ENCODE results near the gene ATF6. TPM values are rescaled to one million over a fixed set of nuclear protein-coding genes. Genes with fewer than 3 reads are reported as not detected.

ATF6 gene
- total and polyA plus RNA-seq, 9 of the 15 experiments (the other 6 are each of a cell fraction or from before 2014, with no cell fraction given) = 11.7 to 32.4 (median 20.4) TPM

DNA sequence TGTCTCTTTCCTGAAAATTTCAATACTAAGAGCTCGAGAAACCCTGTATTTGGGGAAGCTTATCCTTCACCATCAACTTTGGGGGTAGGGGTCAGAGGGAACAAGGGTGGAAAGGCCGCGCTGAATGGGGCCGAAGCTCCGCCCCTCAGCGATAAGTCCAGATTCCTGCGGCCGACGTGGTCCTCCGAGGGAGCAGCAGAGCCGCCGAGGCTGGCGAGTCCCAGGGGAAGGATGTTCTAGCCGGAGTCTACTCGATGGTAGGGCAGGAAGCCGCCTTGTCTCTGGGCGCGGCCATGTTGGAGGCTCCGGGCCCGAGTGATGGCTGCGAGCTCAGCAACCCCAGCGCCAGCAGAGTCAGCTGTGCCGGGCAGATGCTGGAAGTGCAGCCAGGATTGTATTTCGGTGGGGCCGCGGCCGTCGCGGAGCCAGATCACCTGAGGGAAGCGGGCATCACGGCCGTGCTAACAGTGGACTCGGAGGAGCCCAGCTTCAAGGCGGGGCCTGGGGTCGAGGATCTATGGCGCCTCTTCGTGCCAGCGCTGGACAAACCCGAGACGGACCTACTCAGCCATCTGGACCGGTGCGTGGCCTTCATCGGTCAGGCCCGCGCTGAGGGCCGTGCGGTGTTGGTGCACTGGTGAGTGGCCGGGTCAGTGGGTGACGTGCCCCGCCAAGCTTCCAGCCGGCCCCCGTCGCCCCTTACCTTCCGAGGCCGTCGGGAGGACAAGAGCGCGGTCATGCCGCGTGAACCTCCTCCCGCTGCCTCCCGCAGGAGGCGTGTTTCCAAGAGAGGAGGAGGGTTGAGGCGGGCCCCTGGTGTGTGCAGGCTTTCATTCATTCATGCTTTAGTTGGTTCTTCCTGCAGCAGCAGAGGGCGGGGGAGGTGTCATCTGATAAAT, 16.4 kb upstream of the ATF6 start, which contains the start of gene DUSP12 (continued):
- TF ChIP-seq, protein P1, sequence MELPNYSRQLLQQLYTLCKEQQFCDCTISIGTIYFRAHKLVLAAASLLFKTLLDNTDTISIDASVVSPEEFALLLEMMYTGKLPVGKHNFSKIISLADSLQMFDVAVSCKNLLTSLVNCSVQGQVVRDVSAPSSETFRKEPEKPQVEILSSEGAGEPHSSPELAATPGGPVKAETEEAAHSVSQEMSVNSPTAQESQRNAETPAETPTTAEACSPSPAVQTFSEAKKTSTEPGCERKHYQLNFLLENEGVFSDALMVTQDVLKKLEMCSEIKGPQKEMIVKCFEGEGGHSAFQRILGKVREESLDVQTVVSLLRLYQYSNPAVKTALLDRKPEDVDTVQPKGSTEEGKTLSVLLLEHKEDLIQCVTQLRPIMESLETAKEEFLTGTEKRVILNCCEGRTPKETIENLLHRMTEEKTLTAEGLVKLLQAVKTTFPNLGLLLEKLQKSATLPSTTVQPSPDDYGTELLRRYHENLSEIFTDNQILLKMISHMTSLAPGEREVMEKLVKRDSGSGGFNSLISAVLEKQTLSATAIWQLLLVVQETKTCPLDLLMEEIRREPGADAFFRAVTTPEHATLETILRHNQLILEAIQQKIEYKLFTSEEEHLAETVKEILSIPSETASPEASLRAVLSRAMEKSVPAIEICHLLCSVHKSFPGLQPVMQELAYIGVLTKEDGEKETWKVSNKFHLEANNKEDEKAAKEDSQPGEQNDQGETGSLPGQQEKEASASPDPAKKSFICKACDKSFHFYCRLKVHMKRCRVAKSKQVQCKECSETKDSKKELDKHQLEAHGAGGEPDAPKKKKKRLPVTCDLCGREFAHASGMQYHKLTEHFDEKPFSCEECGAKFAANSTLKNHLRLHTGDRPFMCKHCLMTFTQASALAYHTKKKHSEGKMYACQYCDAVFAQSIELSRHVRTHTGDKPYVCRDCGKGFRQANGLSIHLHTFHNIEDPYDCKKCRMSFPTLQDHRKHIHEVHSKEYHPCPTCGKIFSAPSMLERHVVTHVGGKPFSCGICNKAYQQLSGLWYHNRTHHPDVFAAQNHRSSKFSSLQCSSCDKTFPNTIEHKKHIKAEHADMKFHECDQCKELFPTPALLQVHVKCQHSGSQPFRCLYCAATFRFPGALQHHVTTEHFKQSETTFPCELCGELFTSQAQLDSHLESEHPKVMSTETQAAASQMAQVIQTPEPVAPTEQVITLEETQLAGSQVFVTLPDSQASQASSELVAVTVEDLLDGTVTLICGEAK (IDR thresholded peaks at IDR 0.05) = 0 out of 2 replicates have a peak, but pooled peaks have one; percentile 63
- TF ChIP-seq, protein P1 (CRISPR knock-in tag; IDR thresholded peaks at IDR 0.05) = no peak
- TF ChIP-seq, protein P2, sequence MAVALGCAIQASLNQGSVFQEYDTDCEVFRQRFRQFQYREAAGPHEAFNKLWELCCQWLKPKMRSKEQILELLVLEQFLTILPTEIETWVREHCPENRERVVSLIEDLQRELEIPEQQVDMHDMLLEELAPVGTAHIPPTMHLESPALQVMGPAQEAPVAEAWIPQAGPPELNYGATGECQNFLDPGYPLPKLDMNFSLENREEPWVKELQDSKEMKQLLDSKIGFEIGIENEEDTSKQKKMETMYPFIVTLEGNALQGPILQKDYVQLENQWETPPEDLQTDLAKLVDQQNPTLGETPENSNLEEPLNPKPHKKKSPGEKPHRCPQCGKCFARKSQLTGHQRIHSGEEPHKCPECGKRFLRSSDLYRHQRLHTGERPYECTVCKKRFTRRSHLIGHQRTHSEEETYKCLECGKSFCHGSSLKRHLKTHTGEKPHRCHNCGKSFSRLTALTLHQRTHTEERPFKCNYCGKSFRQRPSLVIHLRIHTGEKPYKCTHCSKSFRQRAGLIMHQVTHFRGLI (CRISPR knock-in tag; IDR thresholded peaks at IDR 0.05) = no peak
- TF ChIP-seq RFX5 (IDR thresholded peaks at IDR 0.05; ENCODE audit: low read depth, low read length) (no peak), PHB2 (IDR thresholded peaks at IDR 0.05; ENCODE audit: low read depth) (no peak), SMARCA5 (IDR thresholded peaks at IDR 0.05) (no peak), JUNB (CRISPR knock-in tag; conservative IDR thresholded peaks at IDR 0.05) (no peak), TARDBP (IDR thresholded peaks at IDR 0.05) (no peak), THRAP3 (IDR thresholded peaks at IDR 0.05; ENCODE audit: borderline replicate concordance) (no peak), ZKSCAN1 (IDR thresholded peaks at IDR 0.05; ENCODE audit: low read depth, low read length) (peak; percentile 33; the same call in 1 of the 2 replicates), CCAR2 (IDR thresholded peaks at IDR 0.05; ENCODE audit: low read depth, low read length) (no peak)
- TF ChIP-seq, protein P3, sequence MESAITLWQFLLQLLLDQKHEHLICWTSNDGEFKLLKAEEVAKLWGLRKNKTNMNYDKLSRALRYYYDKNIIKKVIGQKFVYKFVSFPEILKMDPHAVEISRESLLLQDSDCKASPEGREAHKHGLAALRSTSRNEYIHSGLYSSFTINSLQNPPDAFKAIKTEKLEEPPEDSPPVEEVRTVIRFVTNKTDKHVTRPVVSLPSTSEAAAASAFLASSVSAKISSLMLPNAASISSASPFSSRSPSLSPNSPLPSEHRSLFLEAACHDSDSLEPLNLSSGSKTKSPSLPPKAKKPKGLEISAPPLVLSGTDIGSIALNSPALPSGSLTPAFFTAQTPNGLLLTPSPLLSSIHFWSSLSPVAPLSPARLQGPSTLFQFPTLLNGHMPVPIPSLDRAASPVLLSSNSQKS (CRISPR knock-in tag; IDR thresholded peaks at IDR 0.05) = no peak
